AG04450 (cell line): ENCODE results near the gene NMT1. TPM values are rescaled to one million over a fixed set of nuclear protein-coding genes. Genes with fewer than 3 reads are reported as not detected.

Experiments used
- CTCF ChIA-PET: fragments of 300-600, 350-600 bp; formaldehyde crosslinking; extraction: SDS; loops from one replicate; lab custom pipeline; 2022; ENCODE audit warnings: antibody characterized with exemption, inconsistent platforms; lab: Charles Lee
- POLR2A ChIA-PET: fragments of 350-600 bp; formaldehyde crosslinking; extraction: SDS; loops from one replicate; lab custom pipeline; 2021; ENCODE audit warnings: antibody characterized with exemption, inconsistent platforms; lab: Yijun Ruan, JAX
- DNase-seq: peaks from one replicate; pipeline ENCODE4 v3.0.0-alpha.2; 2011; ENCODE audit warnings: low read depth, low spot score
- H3K27ac ChIP-seq: one replicate; pipeline ENCODE4 v1.5.1; 2012; ENCODE audit warnings: low read depth, low read length, control low read depth
- H3K27me3 ChIP-seq: one replicate; pipeline ENCODE4 v1.6.0; 2012; ENCODE audit warnings: low read length; ENCODE audit not compliant: control insufficient read depth, insufficient read depth
- H3K4me3 ChIP-seq: 2 replicates; pipeline ENCODE4 v1.5.1; 2011; ENCODE audit warnings: mild to moderate bottlenecking, low read depth, low read length, control low read depth
- H3K9me3 ChIP-seq: 2 replicates; pipeline ENCODE4 v1.5.1; 2012; ENCODE audit warnings: low read length; ENCODE audit not compliant: control insufficient read depth, insufficient read depth
- CTCF ChIP-seq: IDR thresholded peaks from 2 replicates; pipeline ENCODE4 v1.5.1; 2011; ENCODE audit warnings: low read depth, low read length, control low read depth, inconsistent platforms
- polyA minus RNA-seq: library from RNA; depleted of rRNA, polyadenylated mRNA; stranded (reverse); fragments of >200 nt; gene quantifications from 2 replicates; pipeline ENCODE4 v1.2.3, GENCODE V29; 2011; rRNA and poly(A)+ RNA removed
- polyA plus RNA-seq: library from polyadenylated mRNA; depleted of rRNA; stranded (reverse); fragments of >200 nt; gene quantifications from 2 replicates; pipeline ENCODE4 v1.2.3, GENCODE V29; 2011; rRNA removed

Gene NMT1
- 60.6 and 63.6 TPM in 2 replicates for polyA plus RNA-seq
- 62.0 and 70.9 TPM in 2 replicates for polyA minus RNA-seq

GRCh38 chr17:45060797-45061605, at the start of gene NMT1:
NMT1 (plus strand) TSS chr17:45061317; CDS start chr17:45061330, 13 bp downstream.
- TF ChIP-seq CTCF, result no peak
- H3K9me3 ChIP-seq, result no peaks in the 10 kb centered on the region; the same call in 1 of the 2 replicates
- H3K4me3 ChIP-seq, result peak within 1 kb of the TSS; percentile 91
- DNase-seq, result peak; percentile 98
- POLR2A ChIA-PET, result interaction anchor here (0.5 to 2.5 kb wide), 10 partner anchors 9 to 162 kb away, joined by 3 to 26 read pairs (median 6); partner anchors contain the start of genes EFTUD2, HEXIM1 and HEXIM2
- peak within 1 kb of the TSS; percentile 84 for H3K27ac ChIP-seq
- no peaks in the 10 kb centered on the region for H3K27me3 ChIP-seq
- CTCF ChIA-PET, result interaction anchor here (1.6 to 3.3 kb wide), 4 partner anchors 35 to 88 kb away, joined by 3 to 14 read pairs (median 7); partner anchors contain the start of gene ACBD4

- H3K27me3 ChIP-seq, result peaks cover 4% of the 10 kb centered on the region
- H3K4me3 ChIP-seq, result no peak overlapping the region
- POLR2A ChIA-PET, result no interaction called here
- DNase-seq, result no peak
- H3K27ac ChIP-seq, result no peak overlapping the region
- CTCF ChIA-PET, result interaction anchor here (1.2 to 1.7 kb wide), 2 partner anchors 11 to 124 kb away, joined by 3 to 5 read pairs; partner anchors contain the start of gene ACBD4
- TF ChIP-seq CTCF, result no peak
- H3K9me3 ChIP-seq, result no peaks in the 10 kb centered on the region
Measured at GRCh38 chr17:45011767-45012166, 49.4 kb upstream of the NMT1 start.

GRCh38 chr17:45013021-45013997, 47.8 kb upstream of the NMT1 start:
- CTCF ChIA-PET, result interaction anchor here (1.2 to 2.6 kb wide), 3 partner anchors 9 to 122 kb away, joined by 3 to 23 read pairs (median 5); partner anchors contain the start of gene ACBD4
- H3K27me3 ChIP-seq, result no peaks in the 10 kb centered on the region
- H3K4me3 ChIP-seq, result no peak overlapping the region
- no peak overlapping the region for H3K27ac ChIP-seq
- POLR2A ChIA-PET, result interaction anchor here (1.2 kb wide), 1 partner anchor 36 kb away, joined by 3 read pairs; no protein-coding TSS in a partner anchor
- H3K9me3 ChIP-seq, result no peaks in the 10 kb centered on the region
- no peak for TF ChIP-seq CTCF
- no peak for DNase-seq

- TF ChIP-seq CTCF, result no peak
- CTCF ChIA-PET, result interaction anchor here (0.5 to 10.9 kb wide), 2 partner anchors 79 to 95 kb away, joined by 3 to 244 read pairs; no protein-coding TSS in a partner anchor
- POLR2A ChIA-PET, result interaction anchor here (0.8 kb wide), 1 partner anchor 118 kb away, joined by 3 read pairs; no protein-coding TSS in a partner anchor
- DNase-seq, result no peak
- no peaks in the 10 kb centered on the region for H3K9me3 ChIP-seq
- no peak overlapping the region for H3K27ac ChIP-seq
- no peak overlapping the region for H3K4me3 ChIP-seq
- H3K27me3 ChIP-seq, result peaks cover 6% of the 10 kb centered on the region
Measured at GRCh38 chr17:45016237-45016636, 44.9 kb upstream of the NMT1 start.
